Endothelial cell of hepatic sinusoid (primary cell): ENCODE measurements around the gene SYTL3.
"Not testable (repeated sequence)": the region's sequence is repeated elsewhere in the genome, so short reads cannot be mapped to it uniquely, and the experiment has no call there.

Experiments used
- in situ Hi-C: cut with HindIII; loops from 2 replicates; pipeline ENCODE4 v1.10.0; 2017; ENCODE audit warnings: low sequenced_read_pairs

SYTL3 gene

DNA sequence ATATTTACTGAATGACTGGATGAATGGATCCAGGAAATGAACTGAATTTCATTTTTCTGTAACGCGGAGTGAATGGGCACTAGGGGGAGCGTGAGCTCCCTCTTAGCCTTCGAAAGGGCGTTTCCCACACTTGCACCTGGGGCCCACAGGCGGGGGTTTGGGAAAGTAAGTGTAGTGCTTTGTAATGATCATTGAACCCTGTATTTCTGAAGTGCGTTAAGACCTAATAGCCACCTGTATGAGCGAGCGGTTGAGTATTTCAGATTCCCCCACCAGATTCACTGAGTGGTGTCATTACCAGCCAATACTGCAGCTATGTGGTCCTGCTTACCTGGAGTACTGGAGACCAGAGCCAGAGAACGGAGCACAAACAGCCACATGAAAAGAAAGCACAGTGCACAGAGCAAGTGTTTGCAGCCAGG, 10.5 kb downstream of the SYTL3 start:
- in situ Hi-C loops: no loop called here

DNA sequence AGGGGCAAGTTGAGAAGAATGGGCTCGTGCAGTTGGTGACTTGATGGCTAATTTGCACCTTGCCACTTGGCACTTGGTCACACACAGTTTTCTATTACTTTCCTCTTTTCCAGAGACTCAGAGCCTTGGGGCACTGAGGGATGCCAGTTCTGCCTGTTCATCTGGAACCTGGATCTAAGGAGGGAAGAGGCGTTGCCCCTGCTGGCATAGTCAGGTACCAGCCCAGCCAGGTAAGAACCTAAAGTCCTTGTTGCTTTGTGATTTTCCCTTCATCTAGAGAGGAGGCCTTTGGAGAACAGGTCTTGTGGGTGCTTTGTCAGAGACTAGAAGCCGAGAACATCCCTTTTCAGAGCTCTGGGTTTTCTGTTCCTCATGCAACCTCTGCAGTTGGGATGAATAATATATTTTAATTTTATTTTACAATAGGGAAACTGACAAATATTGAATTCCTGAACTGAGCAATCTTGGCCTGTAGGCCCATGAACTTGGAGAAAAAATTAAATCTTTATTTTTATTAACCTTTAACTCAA, 11.4 kb downstream of the SYTL3 start:
- in situ Hi-C loops: no loop called here

DNA sequence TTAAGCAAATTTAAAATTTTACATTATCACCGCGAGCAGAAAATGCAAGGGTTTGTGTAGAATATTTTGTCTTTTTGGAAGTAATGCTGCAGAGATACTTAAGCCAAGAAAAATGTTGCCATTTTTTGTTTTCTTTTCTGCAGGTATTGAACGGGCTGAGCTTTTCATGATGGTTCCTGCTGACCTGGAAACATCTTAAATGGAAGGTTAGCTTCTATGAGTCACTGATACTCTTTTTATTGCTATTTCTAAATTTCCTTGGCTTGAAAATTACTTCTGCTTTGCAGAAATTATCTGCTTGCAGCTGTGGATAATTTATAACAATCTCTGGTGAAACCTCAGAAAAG, 12.7 kb downstream of the SYTL3 start:
- in situ Hi-C loops: no loop called here

DNA sequence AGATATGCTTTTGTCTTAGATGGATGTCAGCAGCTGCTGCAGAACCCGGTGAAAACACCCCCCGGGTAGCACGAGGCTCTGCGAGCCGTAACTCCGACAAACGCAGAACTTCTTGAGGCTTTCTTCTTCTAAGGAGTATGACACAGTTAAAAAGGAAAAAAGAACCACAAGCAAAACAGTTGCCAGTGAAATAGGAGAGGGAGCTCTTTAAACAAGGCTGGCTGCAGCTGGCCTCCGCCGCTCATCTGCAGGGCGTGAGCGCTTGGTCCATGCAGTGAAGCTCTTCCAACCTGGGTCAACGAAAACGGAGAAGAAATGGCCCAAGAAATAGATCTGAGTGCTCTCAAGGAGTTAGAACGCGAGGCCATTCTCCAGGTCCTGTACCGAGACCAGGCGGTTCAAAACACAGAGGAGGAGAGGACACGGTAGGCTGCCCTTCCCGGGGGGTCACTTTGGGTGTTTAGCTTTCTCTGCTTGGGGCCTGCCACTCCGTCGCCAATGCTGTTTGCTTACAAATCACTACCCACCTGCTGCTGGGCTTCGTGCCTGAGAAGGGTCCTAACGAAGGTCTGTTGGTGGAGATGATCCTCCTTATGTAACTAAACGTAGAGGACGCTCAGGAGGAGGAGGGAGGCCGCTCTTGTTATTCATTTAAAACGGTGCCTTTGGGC, 13.2 kb downstream of the SYTL3 start:
- in situ Hi-C loops: no loop called here

DNA sequence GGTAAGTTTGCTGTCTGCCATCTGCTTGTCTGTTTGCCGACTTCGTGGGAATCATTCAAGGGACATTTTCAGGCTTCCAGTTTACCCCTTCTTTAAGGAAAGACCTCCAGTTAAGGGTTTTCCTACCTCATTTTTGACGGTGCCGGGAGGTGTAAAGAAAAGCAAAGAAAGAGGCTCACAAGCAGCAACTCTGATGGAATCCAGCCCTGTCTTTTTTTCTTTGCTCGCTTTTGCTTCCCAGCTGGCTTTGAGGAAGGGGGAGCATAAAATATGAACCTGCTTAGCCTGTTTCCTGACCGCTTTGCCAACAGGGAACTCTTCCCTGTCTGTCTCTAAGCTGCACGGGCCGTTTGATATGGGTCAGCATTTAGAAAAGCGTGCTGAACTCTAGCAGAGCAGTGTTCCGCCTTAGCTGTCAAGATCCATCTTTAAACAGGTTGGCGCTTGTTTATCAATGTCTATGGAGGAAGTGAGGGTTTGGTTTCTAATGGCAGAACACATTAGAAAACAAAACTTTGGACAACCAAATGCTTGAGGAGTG, 13.8 kb downstream of the SYTL3 start:
- in situ Hi-C loops: no loop called here

DNA sequence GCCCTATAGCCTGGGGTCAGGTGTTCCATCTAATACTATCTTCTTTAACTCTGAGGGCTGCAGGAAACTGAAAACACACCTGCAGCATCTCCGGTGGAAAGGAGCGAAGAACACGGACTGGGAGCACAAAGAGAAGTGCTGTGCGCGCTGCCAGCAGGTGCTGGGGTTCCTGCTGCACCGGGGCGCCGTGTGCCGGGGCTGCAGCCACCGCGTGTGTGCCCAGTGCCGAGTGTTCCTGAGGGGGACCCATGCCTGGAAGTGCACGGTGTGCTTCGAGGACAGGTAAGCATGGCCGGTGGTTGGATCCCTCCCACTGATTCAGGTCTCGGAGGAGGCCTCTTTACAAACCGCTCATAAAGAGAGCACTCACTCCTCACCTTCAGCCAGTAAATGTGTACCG, 15.5 kb downstream of the SYTL3 start:
- in situ Hi-C loops: no loop called here

DNA sequence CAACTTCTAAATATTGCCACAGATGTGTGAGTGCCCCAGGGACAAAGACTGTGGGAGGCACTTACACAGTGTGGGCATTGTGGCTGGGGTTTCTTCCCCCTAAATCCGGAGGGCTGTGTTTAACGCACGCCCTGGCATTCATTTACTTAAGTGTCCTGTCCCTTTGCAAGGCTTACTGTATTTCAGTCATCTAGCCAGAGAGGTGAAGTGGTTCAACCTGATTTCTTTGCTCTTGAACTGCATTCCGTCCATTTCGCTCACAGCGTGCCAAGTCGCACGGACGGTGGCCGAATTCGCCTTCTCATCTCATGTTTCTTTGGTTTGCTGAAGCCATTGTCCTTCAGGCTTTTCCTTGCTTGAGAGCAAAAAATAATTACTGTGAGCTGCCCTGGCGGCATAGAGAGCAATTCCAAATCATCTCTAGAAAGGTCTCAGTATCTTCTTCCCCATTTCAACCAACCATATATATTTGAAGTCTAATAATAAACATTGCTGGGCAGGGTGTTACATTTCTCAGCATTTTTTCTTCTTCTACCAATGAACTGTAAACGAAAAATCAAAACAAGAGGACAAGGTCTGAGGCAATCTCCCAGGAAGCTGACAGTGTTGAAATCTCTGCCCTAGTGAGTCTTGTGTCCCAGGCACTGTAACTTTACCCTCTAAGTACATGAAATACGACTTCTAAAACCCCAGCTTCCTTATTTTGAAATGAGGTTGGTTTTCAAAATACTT, 16.9 kb downstream of the SYTL3 start:
- in situ Hi-C loops: no loop called here

DNA sequence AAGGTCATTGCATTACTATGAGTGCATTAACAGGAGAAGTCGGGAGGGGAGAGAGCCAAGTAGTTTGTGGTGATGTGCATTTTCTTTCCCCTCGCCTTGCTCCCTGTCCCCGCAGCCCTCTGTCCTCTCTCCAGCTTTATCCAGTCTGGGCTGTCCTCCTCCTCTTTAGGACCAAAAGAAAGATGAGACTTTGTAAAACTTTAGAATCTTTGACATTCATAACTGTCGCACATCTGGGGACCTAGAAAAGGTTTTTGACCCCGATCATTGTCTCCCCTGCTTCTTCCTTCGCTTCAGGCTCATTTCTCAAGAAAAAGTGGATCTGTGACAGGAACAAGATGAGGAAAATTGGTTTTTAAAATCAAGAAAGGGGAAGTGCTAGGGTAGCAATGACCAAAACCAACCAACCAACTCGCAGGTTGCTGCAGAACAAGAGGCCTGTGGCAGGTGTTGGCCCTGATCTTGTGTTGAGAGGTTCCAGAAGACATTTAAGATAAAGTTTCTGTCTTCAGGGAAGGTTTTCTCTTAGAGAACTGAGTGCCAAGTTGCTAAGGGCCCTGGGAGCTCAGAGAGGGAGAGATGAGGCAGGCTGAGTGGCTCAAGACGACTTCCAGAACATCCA, 17.6 kb downstream of the SYTL3 start:
- in situ Hi-C loops: no loop called here

DNA sequence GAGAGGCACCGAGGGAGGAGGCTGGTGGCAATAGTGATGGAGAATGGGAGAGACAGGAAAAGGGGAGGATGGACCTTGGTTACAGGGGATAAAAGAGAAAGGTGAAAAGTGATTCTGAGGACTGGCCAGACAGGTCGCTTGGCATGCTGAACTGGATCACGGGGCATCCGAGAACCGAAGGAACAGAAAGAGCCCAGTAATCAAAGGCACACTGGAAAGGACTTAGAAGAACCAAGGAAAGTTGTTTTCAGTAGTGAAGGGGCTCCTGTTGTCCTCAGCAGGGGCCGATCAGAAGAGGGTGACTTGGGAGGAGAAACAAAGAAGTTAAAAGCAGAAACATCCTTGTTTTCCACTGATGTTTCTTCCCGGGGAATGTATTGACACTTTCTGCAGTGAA, 18.9 kb downstream of the SYTL3 start:
- in situ Hi-C loops: no loop called here

DNA sequence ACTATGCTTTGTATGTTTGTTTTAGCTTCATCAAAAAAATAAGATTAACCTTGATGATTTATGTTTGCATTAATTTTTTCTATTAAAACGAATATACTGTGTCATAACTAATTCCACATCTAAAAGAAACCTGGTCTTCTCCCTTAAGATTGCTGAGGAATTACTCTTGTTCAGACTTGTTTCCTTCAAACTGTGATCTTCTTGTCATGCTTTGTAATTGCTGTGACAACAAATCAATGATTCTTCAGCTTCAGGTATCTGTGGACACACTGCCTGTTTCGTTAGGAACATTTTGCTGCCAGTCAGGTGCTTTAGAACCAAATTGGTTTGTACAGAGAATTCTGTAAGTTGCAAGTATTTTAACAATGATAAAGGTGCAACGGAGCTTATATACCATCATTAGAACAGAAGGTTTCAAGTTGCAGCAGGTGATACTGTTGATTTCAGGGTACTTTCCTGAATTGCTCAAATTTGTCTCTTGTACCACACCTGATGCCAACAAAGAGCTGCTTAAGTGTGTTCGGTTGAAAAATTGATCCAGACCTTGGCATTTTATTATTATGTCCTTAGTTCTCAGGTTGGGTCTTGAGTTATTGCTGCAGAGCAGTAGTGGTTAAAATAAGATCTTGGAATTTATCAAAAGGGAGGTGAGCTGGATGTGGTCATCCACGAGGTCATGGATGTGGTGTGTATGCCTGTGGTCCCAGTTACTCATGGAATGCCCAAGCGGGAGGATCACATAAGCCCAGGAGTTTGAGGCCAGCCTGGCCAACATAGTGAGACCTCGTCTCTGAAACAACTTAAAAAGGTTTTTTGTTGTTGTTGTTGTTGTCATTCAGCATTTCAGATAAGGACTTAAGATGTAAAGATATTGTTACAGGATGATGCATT, 19.5 kb downstream of the SYTL3 start:
- in situ Hi-C loops: no loop called here

DNA sequence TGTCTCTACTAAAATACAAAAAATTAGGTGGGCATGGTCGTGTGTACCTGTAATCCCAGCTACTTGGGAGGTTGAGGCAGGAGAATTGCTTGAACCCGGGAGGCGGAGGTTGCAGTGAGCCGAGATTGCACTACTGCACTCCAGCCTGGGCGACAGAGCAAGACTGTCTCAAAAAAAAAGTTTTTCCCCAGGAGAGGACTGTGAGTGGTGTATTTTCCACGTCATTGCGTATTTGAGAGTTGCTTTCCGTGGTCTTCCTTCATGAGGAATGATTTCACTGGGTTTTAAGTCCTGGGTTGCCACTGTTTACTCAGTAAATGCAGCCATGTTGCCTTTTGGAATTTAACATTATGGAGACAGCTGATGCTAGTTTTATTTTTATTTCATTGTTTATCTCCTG, 22.3 kb downstream of the SYTL3 start:
- in situ Hi-C loops: not testable (repeated sequence)

DNA sequence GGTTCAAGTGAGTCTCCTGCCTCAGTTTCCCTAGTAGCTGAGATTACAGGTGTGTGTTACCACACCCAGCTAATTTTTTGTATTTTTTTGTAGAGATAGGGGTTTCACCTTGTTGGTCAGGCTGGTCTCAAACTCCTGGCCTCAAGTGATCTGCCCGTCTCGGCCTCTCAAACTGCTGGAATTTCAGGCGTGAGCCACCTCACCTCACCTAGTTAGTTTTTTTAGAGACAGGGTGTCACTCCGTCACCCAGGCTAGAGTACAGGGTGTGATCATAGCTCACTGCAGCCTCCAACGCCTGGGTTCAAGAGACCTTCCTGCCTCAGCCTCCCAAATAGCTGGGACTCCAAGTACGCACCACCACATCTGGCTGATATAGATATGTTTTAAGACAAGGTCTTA, 22.9 kb downstream of the SYTL3 start:
- in situ Hi-C loops: no loop called here

DNA sequence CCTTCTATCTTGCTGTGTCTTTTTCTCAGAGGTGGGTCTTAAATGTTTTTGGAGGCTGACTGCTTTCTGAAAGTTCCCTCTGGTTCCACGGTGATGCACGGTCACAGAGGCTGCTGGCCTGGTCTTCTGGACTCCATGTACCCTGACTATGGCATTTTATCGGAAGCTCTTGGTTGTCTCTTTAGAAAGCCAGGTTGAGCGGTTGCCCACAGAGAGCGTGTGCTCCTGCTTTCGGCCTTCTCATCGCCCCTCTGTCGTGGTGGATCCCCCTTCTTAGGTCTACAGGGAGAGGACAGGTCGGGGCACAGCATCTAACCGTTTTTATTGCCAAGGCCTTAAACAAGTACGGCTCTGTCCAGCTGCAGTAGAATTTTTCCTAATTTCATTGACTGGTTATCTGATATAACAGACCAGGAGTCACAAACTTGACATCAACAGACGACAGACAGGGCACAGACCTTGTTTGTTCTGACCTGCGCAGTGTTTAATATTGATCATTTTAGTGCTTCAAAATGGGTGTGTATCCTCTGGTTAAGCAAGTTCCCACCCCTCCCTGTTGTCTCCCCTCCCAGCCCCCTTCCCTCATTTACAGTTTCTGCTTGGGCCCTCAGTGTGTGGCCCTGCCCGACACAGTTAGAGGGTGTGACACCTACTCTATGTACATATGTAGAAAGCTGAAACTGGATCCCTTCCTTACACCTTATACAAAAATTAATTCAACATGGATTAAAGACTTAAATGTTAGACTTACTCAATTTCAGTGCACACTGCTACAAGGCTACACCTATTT, 24.7 kb downstream of the SYTL3 start:
- in situ Hi-C loops: no loop called here

DNA sequence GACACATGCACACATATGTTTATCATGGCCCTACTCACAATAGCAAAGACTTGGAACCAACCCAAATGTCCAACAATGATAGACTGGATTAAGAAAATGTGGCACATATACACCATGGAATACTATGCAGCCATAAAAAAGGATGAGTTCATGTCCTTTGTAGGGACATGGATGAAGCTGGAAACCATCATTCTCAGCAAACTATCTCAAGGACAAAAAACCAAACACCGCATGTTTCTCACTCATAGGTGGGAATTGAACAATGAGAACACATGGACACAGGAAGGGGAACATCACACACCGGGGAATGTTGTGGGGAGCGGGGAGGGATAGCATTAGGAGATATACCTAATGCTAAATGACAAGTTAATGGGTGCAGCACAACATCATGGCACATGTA, 27.2 kb downstream of the SYTL3 start:
- in situ Hi-C loops: not testable (repeated sequence)

DNA sequence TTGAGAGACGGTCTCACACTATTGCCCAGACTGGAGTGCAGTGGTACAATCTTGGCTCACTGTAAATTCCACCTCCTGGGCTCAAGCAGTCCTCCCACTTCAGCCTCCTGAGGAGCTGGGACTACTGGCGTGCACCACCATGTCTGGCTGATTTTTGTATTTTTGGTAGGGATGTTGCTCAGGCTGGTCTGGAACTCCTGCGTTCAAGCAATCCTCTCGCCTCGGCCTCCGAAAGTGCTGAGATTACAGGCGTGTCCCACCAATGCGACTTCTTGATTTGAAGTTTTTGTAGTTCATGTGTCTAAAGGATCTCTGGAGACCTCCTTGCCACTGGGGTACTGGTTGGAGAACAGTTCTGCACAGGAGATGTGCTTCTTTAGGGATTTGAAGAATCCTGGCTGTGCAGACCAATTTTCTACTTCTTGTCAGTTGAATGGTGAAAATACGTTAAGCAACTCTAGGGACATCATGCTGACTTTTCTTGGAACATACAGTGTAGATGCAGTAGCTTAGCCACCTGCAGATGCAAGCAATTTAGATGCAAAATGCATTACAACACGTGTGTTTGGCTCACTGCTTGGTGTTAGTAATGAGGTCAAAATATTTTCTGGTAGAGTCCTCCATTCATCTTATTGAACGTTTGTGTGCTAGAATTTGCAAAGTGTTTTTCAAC, 28.2 kb downstream of the SYTL3 start:
- in situ Hi-C loops: no loop called here

DNA sequence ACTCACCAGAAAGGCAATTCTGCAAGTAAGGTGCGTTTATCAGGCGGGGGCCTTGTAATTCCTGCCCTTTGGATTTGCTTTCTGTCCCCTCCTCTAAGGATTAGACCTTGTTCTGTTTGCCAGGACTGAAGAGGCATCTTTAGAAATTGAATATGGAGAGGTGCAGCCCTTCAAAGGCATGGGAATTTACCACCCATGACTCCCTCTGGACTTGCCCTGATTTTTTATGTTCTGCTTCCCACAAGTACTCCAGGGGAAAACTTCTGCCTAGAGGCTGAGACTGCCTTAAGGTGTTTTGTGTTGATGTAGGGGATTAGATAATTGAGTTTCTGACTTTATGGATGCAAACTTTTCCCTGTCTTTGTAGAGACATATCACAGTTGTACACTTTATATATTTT, 30.2 kb downstream of the SYTL3 start:
- in situ Hi-C loops: no loop called here

DNA sequence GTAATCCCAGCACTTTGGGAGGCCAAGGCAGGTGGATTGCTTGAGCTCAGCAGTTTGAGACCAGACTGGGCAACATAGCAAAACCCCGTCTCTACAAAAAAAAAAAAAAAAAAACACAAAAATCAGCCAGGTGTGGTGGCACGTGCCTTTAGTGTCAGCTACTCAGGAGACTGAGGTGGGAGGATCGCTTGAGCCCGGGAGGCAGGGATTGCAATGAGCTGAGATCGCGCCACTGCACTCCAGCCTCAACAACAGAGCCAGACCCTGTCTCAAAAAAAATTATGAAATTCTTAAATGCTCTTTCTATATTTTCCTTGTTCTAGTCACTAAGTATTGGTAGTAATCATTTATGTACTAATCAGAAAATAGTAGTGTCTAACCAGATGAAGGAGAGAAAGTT, 30.6 kb downstream of the SYTL3 start:
- in situ Hi-C loops: no loop called here

DNA sequence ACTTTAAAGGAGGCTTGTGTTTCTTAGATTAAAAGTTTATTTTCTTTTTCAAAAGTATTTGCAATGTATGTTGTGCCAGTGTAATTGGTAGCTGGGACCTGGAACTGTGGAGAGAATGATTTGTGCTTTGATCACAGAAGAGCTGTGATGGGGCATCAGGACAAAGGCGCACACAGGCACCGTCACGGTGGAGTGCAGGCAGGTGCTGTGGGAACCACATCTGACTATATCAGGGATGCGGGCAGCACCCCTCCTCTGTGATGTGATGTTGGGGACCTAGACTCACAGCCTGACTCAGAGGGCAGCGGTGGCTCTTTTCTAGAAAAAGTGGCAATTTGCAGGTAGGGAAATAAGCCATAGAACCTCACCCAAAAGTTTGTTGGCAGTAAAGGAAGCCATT, 34.5 kb downstream of the SYTL3 start:
- in situ Hi-C loops: no loop called here

DNA sequence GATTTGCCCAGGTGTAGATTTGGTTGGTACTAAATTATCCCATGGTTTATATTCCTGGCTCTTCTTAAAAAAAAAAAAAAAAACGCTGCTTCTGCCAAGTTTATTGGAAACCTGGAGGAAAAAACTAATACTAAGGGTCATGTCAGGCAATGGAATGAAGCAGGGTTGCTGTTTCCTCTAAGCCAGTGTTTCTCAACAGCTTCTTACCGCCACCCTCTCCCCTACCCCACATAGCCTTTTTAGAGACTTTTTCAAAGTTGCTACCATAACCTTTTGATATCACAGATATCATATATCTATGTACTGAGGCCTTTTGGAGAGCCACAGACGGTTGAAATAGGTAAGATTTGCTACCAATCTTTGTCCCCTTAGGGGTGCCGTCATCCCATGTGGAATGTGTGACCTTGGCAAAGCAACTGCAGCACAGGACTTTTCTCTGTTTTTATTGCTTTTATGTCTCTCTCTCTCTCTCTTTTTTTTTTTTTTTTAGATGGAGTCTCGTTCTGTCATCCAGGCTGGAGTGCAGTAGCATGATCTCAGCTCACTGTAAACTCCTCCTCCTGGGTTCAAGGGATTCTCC, 35.0 kb downstream of the SYTL3 start:
- in situ Hi-C loops: no loop called here
